H1 (cell line): Measurements from ENCODE around the gene CCNK. TPM values are rescaled to one million over a fixed set of nuclear protein-coding genes. Genes with fewer than 3 reads are reported as not detected.

ENCODE experiments used
- BRCA1 ChIP-seq: IDR thresholded peaks from 2 replicates; pipeline ENCODE4 v1.6.1; 2012; ENCODE audit warnings: low read depth, low read length, improper control_type of control experiment
- EGR1 ChIP-seq: IDR thresholded peaks from 2 replicates; pipeline ENCODE4 v1.6.1; 2011; ENCODE audit warnings: low read depth, low read length, borderline replicate concordance
- JUN ChIP-seq: IDR thresholded peaks from 2 replicates; pipeline ENCODE4 v1.6.1; 2011; ENCODE audit warnings: low read depth, mild to moderate bottlenecking, improper control_type of control experiment, low read length
- KDM1A ChIP-seq: fragments of 200-600, 300-600 bp; sonication (generic); IDR thresholded peaks from 2 replicates; pipeline ENCODE4 v1.7.1; 2016; ENCODE audit warnings: mild to moderate bottlenecking, low read length, borderline replicate concordance
- NANOG ChIP-seq: IDR thresholded peaks from 2 replicates; pipeline ENCODE4 v1.6.1; 2011; ENCODE audit warnings: low read length, low read depth, mild to moderate bottlenecking, inconsistent platforms; ENCODE audit not compliant: insufficient read depth, poor library complexity, severe bottlenecking
- polyA plus RNA-seq, 7 experiments: library from polyadenylated mRNA; depleted of rRNA in 3 of 7; stranded (reverse) in 5 of 7; unstranded in 2 of 7; fragments of >200 nt in 5 of 7; fragments of 200-250 nt in 2 of 7; gene quantifications; 1 replicate in 5 of 7; 2 replicates in 1 of 7; 4 replicates in 1 of 7; pipeline versions ENCODE4 v1.2.1 to v1.2.3, GENCODE V29; 2011 to 2013; ENCODE audit warnings: missing spikeins in 2 of 7, mixed read lengths in 2 of 7
- total RNA-seq: library from RNA; stranded (reverse); fragmentation: NEBNext Ultra II Directional; extraction: Animal tissue kit (Norgen Biotek cat#: 25700); gene quantifications from 2 replicates; pipeline ENCODE4 v1.2.1, GENCODE V29; 2021

The CCNK gene
- total and polyA plus RNA-seq, 2 of the 8 experiments (the other 6 are each of a cell fraction or from before 2014, with no cell fraction given): 10.7 to 82.7 TPM

DNA sequence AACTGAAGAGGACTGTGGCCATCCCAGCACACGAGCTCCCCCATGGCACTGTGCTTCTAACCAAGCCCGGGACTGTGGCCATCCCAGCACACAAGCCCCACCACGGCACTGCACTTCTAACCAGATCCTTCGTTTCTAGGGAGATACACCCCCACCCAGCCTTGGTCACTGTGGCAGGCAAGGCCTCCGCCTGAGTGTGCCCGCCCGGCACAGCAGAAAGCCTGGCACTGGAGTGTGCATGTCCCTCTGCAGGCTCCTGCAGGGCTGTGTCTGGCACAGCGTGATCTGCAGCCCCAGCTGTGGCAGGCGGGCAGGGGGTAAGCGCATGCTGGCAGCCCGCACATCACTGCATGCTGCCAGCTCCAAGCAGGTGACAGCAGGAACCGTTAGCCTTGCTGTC, 73.0 kb downstream of the CCNK start (continued):
- TF ChIP-seq NANOG (no peak), JUN (no peak), KDM1A (no peak), EGR1 (no peak), BRCA1 (no peak)
